ENCODE data around the gene ZNF611. TPM values are rescaled to one million over a fixed set of nuclear protein-coding genes. Genes with fewer than 3 reads are reported as not detected.
"Not testable (repeated sequence)": the region's sequence is repeated elsewhere in the genome, so short reads cannot be mapped to it uniquely, and the experiment has no call there.

Gene ZNF611
- total and polyA plus RNA-seq, 7 donors = 1.4 to 9.2 (median 4.1) TPM

DNA sequence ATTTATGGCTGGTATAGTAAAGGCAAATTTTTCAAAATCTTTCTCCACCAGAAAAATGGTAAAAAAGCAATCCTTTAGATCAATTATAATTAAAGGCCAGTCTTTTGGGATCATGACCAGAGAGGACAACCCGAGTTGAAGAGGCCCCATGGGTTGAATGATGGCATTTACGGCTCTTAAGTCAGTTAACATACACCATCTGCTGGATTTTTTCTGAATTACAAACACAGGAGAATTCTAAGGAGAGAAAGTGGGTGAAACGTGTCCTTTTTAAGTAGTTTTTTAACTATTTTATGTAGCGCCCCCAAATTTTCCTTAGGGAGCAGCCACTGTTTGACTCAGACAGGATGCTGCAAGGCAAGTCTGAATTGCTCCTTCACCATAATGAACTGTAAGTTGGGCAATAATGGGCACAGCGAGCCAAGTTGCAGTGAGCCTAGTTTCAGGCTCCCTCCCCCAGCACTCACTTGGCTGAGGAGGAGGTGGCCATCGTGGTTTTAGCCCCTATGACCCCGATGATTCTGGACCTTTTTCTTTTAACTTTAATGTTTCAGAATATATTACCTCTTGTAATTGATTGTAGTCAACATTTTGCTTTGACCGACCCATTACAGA is 13.6 kb upstream of the ZNF611 start:
- Histone ChIP-seq H3K9me3 (no peaks in the 10 kb centered on the region), H3K27ac (no peak overlapping the region), H3K4me1 (no peaks in the 10 kb centered on the region), H3K4me3 (no peak overlapping the region), H3K27me3 (ENCODE audit: insufficient read depth in 3 of 3, low read length in 2 of 3) (no peaks in the 10 kb centered on the region), H3K36me3 (ENCODE audit: insufficient read depth in 1 of 2, low read depth in 1 of 2) (no peaks in the 10 kb centered on the region)
- peak; percentile 27 for TF ChIP-seq CTCF (IDR thresholded peaks at IDR 0.05)
- ATAC-seq (peak in 1 of 4 donors; percentile 30), DNase-seq (peak in 1 of 2 donors; percentile 37)
- intact Hi-C loops (cut with DNase I) = loop anchor here (5.0 to 10.0 kb wide), 2 partner anchors 496 to 504 kb away; no protein-coding TSS in a partner anchor
- 24 to 37% (median 27%) methylated on average over 8 of the region's 8 CpGs for WGBS, 3 donors

- not testable (repeated sequence) for H3K4me1 ChIP-seq; ATAC-seq; DNase-seq; H3K27ac ChIP-seq; H3K4me3 ChIP-seq; H3K36me3 ChIP-seq (ENCODE audit: insufficient read depth in 1 of 2, low read depth in 1 of 2); H3K27me3 ChIP-seq (ENCODE audit: insufficient read depth in 3 of 3, low read length in 2 of 3); H3K9me3 ChIP-seq
- intact Hi-C loops (cut with DNase I) = loop anchor here (5.0 to 10.0 kb wide), 2 partner anchors 494 to 501 kb away; no protein-coding TSS in a partner anchor
- WGBS, 3 donors = 58 to 60% (median 60%) methylated on average over 10 of the region's 10 CpGs
Observed at GRCh38 chr19:52745919-52746318, 11.1 kb upstream of the ZNF611 start.

- no peak for TF ChIP-seq CTCF (IDR thresholded peaks at IDR 0.05)
- intact Hi-C loops (cut with DNase I) = loop anchor here in 1 of 2 donors (10.0 kb wide), 1 partner anchor 498 kb away; no protein-coding TSS in a partner anchor
Observed at GRCh38 chr19:52743091-52743490, 8.2 kb upstream of the ZNF611 start.

DNA sequence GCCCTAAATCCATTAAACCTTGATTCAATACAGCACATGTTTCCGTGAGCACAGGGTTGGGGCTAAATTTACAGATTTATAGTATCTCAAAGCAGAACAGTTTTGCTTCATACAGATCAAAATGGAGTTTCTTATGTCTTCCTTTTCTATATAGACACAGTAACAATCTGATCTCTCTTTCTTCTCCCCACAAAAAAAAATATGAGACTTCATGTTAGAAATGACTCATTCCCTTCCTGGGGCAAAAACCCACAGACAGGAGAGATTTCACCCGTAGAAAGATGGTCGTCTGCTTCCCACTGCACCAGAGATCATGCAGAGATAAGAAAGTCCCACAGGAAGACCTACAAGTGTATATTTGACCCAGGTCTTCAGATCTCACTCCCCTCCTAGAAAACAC is 7.7 kb upstream of the ZNF611 start:
- H3K27me3 ChIP-seq (ENCODE audit: insufficient read depth in 3 of 3, low read length in 2 of 3) = peaks cover 0 to 3% (median 0%) of the 10 kb centered on the region in 3 donors
- no peak overlapping the region for H3K4me3 ChIP-seq
- 41 to 44% (median 41%) methylated on average over 3 of the region's 3 CpGs for WGBS, 3 donors
- no peak overlapping the region for H3K27ac ChIP-seq
- no peak for TF ChIP-seq CTCF (IDR thresholded peaks at IDR 0.05)
- DNase-seq = no peak
- ATAC-seq = no peak
- H3K4me1 ChIP-seq = no peaks in the 10 kb centered on the region
- intact Hi-C loops (cut with DNase I) = loop anchor here in 1 of 2 donors (10.0 kb wide), 1 partner anchor 498 kb away; no protein-coding TSS in a partner anchor
- H3K9me3 ChIP-seq = no peaks in the 10 kb centered on the region
- H3K36me3 ChIP-seq (ENCODE audit: insufficient read depth in 1 of 2, low read depth in 1 of 2) = no peaks in the 10 kb centered on the region

More at GRCh38 chr19:52743091-52743490, 8.2 kb upstream of the ZNF611 start:
- H3K4me3 ChIP-seq = no peak overlapping the region
- DNase-seq = no peak
- H3K36me3 ChIP-seq (ENCODE audit: insufficient read depth in 1 of 2, low read depth in 1 of 2) = no peaks in the 10 kb centered on the region
- H3K27me3 ChIP-seq (ENCODE audit: insufficient read depth in 3 of 3, low read length in 2 of 3) = peaks cover 0 to 3% (median 0%) of the 10 kb centered on the region in 3 donors
- no peaks in the 10 kb centered on the region for H3K9me3 ChIP-seq
- no peaks in the 10 kb centered on the region for H3K4me1 ChIP-seq
- no peak overlapping the region for H3K27ac ChIP-seq
- 77 to 93% (median 83%) methylated on average over 3 of the region's 3 CpGs for WGBS, 3 donors
- ATAC-seq = no peak

DNA sequence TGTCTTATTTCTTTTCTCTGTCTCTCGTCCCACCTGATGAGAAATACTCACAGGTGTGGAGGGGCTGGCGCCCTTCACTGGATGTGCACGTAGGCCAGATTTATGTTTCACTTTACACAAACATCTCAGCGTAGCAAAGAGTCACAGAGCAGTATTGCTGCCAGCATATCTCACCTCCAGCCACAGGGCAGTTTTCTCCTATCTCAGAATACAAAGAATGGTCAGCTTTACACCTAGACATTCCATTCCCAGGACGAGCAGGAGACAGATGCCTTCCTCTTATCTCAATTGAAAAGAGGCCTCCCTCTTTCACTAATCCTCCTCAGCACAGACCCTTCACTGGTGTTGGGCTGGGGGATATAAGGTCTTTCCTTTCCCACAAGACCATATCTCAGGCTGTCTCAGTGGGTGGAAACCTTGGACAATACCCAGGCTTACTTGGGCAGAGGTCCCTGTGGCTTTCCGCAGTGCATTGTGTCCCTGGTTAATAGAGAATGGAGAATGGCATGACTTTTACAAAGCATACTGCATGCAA is 7.2 kb upstream of the ZNF611 start:
- intact Hi-C loops (cut with DNase I) = loop anchor here in 1 of 2 donors (10.0 kb wide), 1 partner anchor 497 kb away; no protein-coding TSS in a partner anchor
- Histone ChIP-seq H3K27ac (no peak overlapping the region), H3K4me1 (no peaks in the 10 kb centered on the region), H3K27me3 (ENCODE audit: insufficient read depth in 3 of 3, low read length in 2 of 3) (peaks cover 0 to 3% (median 0%) of the 10 kb centered on the region in 3 donors), H3K9me3 (no peaks in the 10 kb centered on the region), H3K36me3 (ENCODE audit: insufficient read depth in 1 of 2, low read depth in 1 of 2) (no peaks in the 10 kb centered on the region), H3K4me3 (no peak overlapping the region)
- DNase-seq (no peak), ATAC-seq (no peak)
- WGBS, 3 donors = 64 to 72% (median 66%) methylated on average over 6 of the region's 6 CpGs
- TF ChIP-seq CTCF (IDR thresholded peaks at IDR 0.05) = no peak

- H3K27ac ChIP-seq; DNase-seq; H3K27me3 ChIP-seq (ENCODE audit: insufficient read depth in 3 of 3, low read length in 2 of 3); H3K36me3 ChIP-seq (ENCODE audit: insufficient read depth in 1 of 2, low read depth in 1 of 2); H3K4me1 ChIP-seq; H3K4me3 ChIP-seq; H3K9me3 ChIP-seq; ATAC-seq: not testable (repeated sequence)
- 62 to 70% (median 68%) methylated on average over 7 of the region's 7 CpGs for WGBS, 3 donors
- intact Hi-C loops (cut with DNase I) = loop anchor here in 1 of 2 donors (10.0 kb wide), 1 partner anchor 497 kb away; no protein-coding TSS in a partner anchor
Observed at GRCh38 chr19:52741371-52741770, 6.5 kb upstream of the ZNF611 start.
